Medulla oblongata (tissue), 1 donor: ENCODE results near the gene MSI2.
A peak's percentile ranks its signal among the peaks of the same experiment; 100 is the strongest.

Experiments
- DNase-seq: peaks from one replicate; pipeline ENCODE4 v3.0.0-alpha.2; 2015; ENCODE audit errors: extremely low spot score

MSI2 gene

GRCh38 chr17:57246257-57246656 lies 10.1 kb upstream of the MSI2 start:
- DNase-seq: no peak

GRCh38 chr17:57247261-57247660 lies 9.1 kb upstream of the MSI2 start:
- no peak for DNase-seq

- DNase-seq: no peak
Measured at GRCh38 chr17:57247913-57248312, 8.4 kb upstream of the MSI2 start.

- no peak for DNase-seq
Measured at GRCh38 chr17:57249520-57249919, 6.8 kb upstream of the MSI2 start.

- no peak for DNase-seq
Measured at GRCh38 chr17:57251211-57251787, 5.0 kb upstream of the MSI2 start.

- DNase-seq: no peak
Measured at GRCh38 chr17:57253362-57254065, 2.8 kb upstream of the MSI2 start.

GRCh38 chr17:57255182-57255775 lies 1.0 kb upstream of the MSI2 start:
- DNase-seq: peak; percentile 53

GRCh38 chr17:57256708-57257112 lies 387 bp downstream of the MSI2 start:
- peak; percentile 22 for DNase-seq

GRCh38 chr17:57257195-57257894 lies 1.0 kb downstream of the MSI2 start:
- peak; percentile 35 for DNase-seq

GRCh38 chr17:57257895-57258851 lies 1.9 kb downstream of the MSI2 start:
- peak; percentile 58 for DNase-seq

- no peak for DNase-seq
Measured at GRCh38 chr17:57259306-57259705, 3.0 kb downstream of the MSI2 start.

- DNase-seq: no peak
Measured at GRCh38 chr17:57259817-57260216, 3.5 kb downstream of the MSI2 start.

GRCh38 chr17:57260325-57261083 lies 4.2 kb downstream of the MSI2 start:
- DNase-seq: no peak

GRCh38 chr17:57261084-57261461 lies 4.8 kb downstream of the MSI2 start:
- no peak for DNase-seq

GRCh38 chr17:57262557-57262956 lies 6.2 kb downstream of the MSI2 start:
- no peak for DNase-seq

GRCh38 chr17:57264250-57264649 lies 7.9 kb downstream of the MSI2 start:
- no peak for DNase-seq

- no peak for DNase-seq
Measured at GRCh38 chr17:57264776-57265175, 8.5 kb downstream of the MSI2 start.

- DNase-seq: no peak
Measured at GRCh38 chr17:57266902-57267311, 10.6 kb downstream of the MSI2 start.

- no peak for DNase-seq
Measured at GRCh38 chr17:57268181-57268580, 11.9 kb downstream of the MSI2 start.

GRCh38 chr17:57269052-57269451 lies 12.7 kb downstream of the MSI2 start:
- no peak for DNase-seq
